Measurements from ENCODE around the gene TAF11L6.
"Not testable (repeated sequence)": the region's sequence is repeated elsewhere in the genome, so short reads cannot be mapped to it uniquely, and the experiment has no call there.

TAF11L6 gene

GRCh38 chr5:17528369-17528768, at the start of gene TAF11L6:
TSS of gene TAF11L6 (plus strand) at chr5:17528669.
- not testable (repeated sequence) for DNase-seq (ENCODE audit: insufficient read length, low spot score); FAIRE-seq

GRCh38 chr5:17481378-17481777, 47.1 kb upstream of the TAF11L6 start:
- TF ChIP-seq POLR2A (IDR thresholded peaks at IDR 0.05; ENCODE audit: low read depth, low read length): no peak
- no peak for FAIRE-seq
- no peak for DNase-seq (ENCODE audit: insufficient read length, low spot score)

GRCh38 chr5:17482790-17483189, 45.7 kb upstream of the TAF11L6 start:
- FAIRE-seq (no peak), DNase-seq (ENCODE audit: insufficient read length, low spot score) (no peak)
- TF ChIP-seq POLR2A (IDR thresholded peaks at IDR 0.05; ENCODE audit: low read depth, low read length): no peak

- DNase-seq (ENCODE audit: insufficient read length, low spot score); FAIRE-seq: not testable (repeated sequence)
Observed at GRCh38 chr5:17486464-17487173, 41.9 kb upstream of the TAF11L6 start.

GRCh38 chr5:17487174-17487512, 41.3 kb upstream of the TAF11L6 start:
- TF ChIP-seq POLR2A (IDR thresholded peaks at IDR 0.05; ENCODE audit: low read depth, low read length): no peak

GRCh38 chr5:17491257-17491656, 37.2 kb upstream of the TAF11L6 start:
- not testable (repeated sequence) for FAIRE-seq; DNase-seq (ENCODE audit: insufficient read length, low spot score)

More at GRCh38 chr5:17487174-17487512, 41.3 kb upstream of the TAF11L6 start:
- DNase-seq (ENCODE audit: insufficient read length, low spot score) (no peak), FAIRE-seq (no peak)

GRCh38 chr5:17492770-17493169, 35.7 kb upstream of the TAF11L6 start:
- no peak for TF ChIP-seq POLR2A (IDR thresholded peaks at IDR 0.05; ENCODE audit: low read depth, low read length)
- DNase-seq (ENCODE audit: insufficient read length, low spot score) (no peak), FAIRE-seq (no peak)

- FAIRE-seq (no peak), DNase-seq (ENCODE audit: insufficient read length, low spot score) (no peak)
- no peak for TF ChIP-seq POLR2A (IDR thresholded peaks at IDR 0.05; ENCODE audit: low read depth, low read length)
Observed at GRCh38 chr5:17497446-17497845, 31.0 kb upstream of the TAF11L6 start.

- DNase-seq (ENCODE audit: insufficient read length, low spot score); FAIRE-seq: not testable (repeated sequence)
Observed at GRCh38 chr5:17497931-17498330, 30.5 kb upstream of the TAF11L6 start, which contains the start of gene TAF11L2. TSS of gene TAF11L2 (plus strand) at chr5:17498231.

- no peak for TF ChIP-seq POLR2A (IDR thresholded peaks at IDR 0.05; ENCODE audit: low read depth, low read length)
- FAIRE-seq (no peak), DNase-seq (ENCODE audit: insufficient read length, low spot score) (no peak)
Observed at GRCh38 chr5:17511775-17512325, 16.6 kb upstream of the TAF11L6 start.

GRCh38 chr5:17517526-17517925, 10.9 kb upstream of the TAF11L6 start:
- DNase-seq (ENCODE audit: insufficient read length, low spot score); FAIRE-seq: not testable (repeated sequence)

GRCh38 chr5:17518067-17518466, 10.4 kb upstream of the TAF11L6 start, which contains the start of gene TAF11L3:
TSS of gene TAF11L3 (plus strand) at chr5:17518367.
- not testable (repeated sequence) for DNase-seq (ENCODE audit: insufficient read length, low spot score); FAIRE-seq

GRCh38 chr5:17519508-17519907, 9.0 kb upstream of the TAF11L6 start:
- not testable (repeated sequence) for FAIRE-seq; DNase-seq (ENCODE audit: insufficient read length, low spot score)

- not testable (repeated sequence) for DNase-seq (ENCODE audit: insufficient read length, low spot score); FAIRE-seq
Observed at GRCh38 chr5:17521501-17521900, 7.0 kb upstream of the TAF11L6 start, which contains the start of gene TAF11L4. TSS of gene TAF11L4 (plus strand) at chr5:17521801.

GRCh38 chr5:17524935-17525334, 3.5 kb upstream of the TAF11L6 start, which contains the start of gene TAF11L5:
TSS of gene TAF11L5 (plus strand) at chr5:17525235.
- FAIRE-seq; DNase-seq (ENCODE audit: insufficient read length, low spot score): not testable (repeated sequence)

- not testable (repeated sequence) for DNase-seq (ENCODE audit: insufficient read length, low spot score); FAIRE-seq
Observed at GRCh38 chr5:17526504-17526903, 2.0 kb upstream of the TAF11L6 start.

Measured in H54 (cell line).